HG02588 (cell line): ENCODE data around the gene CDH18.
"Not testable (repeated sequence)": the region's sequence is repeated elsewhere in the genome, so short reads cannot be mapped to it uniquely, and the experiment has no call there.

ENCODE experiments used
- ATAC-seq: cut with Tn5 transposase; IDR thresholded peaks from one replicate; pipeline ENCODE4 v1.9.1; 2021; ENCODE audit warnings: mild to moderate bottlenecking, moderate library complexity; ENCODE audit not compliant: unreplicated experiment

CDH18 gene

GRCh38 chr5:19865336-19866089 lies 122.5 kb downstream of the CDH18 start:
- ATAC-seq = no peak

- no peak for ATAC-seq
Measured at GRCh38 chr5:19862711-19863110, 125.3 kb downstream of the CDH18 start.

DNA sequence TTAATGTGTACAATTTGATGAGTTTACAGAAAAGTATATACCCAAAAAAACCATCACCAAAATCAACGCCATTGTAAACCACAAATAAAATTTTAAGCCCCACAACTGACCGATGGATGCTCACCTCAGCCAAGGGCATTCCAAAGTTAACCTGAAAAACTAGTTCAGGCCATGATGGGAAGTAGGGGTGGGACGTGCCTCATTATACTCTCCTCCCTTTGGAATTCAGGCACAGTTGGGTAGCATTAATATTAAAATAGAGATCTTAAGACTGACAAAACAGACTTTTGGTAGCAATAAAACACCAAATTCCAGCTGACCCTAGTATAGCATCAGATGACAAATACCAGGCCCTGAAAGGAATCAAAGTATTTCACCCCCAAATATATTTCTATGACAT lies 129.0 kb downstream of the CDH18 start:
- no peak for ATAC-seq

- no peak for ATAC-seq
Measured at GRCh38 chr5:19855931-19856330, 132.1 kb downstream of the CDH18 start.

DNA sequence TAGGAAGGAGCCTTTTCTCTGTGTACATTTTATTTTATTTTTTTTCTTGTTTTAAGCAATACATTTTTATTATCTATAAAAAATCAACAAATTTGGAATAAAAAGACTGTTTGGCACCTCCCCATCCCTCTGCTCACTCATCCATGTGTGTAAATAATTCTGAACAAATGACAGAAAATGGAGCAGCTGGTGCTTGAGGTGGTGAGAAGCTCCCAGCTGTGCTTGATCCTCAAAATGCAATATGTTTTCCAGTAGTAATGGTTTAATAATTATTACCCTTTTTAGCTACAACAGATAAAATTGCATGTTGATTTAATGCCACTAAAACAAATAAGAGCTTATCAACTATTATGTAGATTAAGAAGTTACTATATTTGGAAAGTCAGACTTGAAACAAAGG lies 132.5 kb downstream of the CDH18 start:
- ATAC-seq = no peak

DNA sequence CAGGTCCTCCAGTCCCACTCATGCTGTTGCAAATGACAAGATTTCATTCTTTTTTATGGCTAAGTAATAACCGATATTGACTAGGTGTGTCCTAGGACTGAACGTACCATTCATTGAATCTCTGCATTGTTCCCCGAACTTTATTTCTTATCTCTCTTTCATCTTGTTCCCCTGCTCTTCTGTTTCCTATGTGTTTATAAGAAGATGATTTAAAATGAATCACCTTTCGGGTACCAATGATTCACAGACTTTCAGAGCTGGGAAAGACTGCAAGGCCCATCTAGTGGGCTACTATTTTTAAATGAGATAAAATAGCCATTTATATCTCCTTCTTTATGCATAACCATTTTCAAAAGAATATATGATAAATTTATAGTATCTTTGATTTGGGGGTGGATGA lies 133.0 kb downstream of the CDH18 start:
- no peak for ATAC-seq

GRCh38 chr5:19853616-19854240 lies 134.3 kb downstream of the CDH18 start:
- no peak for ATAC-seq

DNA sequence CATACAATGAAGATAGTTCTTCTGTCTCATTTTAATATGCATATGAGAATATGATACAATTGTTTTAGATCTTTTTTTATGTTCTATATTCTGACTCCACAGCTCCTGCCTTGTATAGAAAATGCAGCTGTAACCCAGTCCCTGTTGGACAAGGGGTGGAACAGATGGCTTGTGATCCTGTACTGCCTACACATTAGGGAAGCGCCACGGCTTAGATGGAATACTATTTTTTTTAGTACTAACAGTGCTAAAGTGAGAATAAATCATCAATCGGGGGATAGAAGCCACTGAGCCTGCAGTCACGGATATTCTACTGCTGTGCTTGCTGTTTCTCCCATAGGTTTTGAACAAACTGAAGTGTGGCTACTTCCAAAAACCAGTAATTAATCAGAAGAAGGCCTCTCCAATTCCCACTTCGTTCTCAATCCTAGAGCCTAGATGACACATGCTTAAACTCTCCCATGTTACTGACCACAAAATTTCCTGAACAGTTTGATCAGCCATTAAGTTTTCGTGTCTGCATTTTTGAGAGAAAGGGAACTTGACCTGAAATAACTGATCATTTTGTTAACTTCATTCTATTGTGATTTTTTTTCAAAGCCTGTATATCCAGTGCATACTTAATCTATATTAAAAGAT lies 150.3 kb downstream of the CDH18 start:
- ATAC-seq = no peak

- ATAC-seq = no peak
Measured at GRCh38 chr5:19835442-19835841, 152.6 kb downstream of the CDH18 start.

DNA sequence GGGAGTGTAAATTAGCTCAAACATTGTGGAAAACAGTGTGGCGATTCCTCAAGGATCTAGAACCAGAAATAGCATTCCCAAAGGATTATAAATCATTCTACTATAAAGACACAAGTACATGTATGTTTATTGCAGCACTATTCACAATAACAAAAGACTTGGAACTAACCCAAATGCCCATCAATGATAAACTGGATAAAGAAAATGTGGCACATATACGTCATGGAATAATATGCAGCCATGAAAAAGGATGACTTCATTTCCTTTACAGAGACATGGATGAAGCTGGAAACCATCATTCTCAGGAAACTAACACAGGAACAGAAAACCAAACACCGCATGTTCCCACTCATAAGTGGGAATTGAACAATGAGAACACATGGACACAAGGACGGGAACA lies 175.3 kb downstream of the CDH18 start:
- ATAC-seq = not testable (repeated sequence)

GRCh38 chr5:19806756-19807155 lies 181.2 kb downstream of the CDH18 start:
- ATAC-seq = no peak

- no peak for ATAC-seq
Measured at GRCh38 chr5:19802686-19803085, 185.3 kb downstream of the CDH18 start.

DNA sequence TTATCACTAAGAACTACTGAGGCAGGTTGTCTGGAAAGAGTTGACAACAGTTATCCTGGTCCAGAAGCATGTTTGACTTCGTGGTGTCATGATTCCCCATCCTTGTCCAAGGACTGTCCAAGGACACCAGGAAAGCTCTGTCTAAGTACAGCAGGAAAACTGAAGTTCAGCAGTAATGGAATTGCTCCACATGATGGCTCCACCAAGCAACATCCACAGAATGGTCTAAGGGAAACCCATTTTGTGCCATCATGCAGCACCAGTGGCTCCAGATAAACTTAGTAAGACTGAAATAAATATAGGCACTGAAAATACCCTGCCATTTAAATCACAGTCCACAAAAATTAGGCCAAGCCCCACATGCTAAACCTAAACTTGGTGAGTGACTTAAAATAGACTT lies 192.8 kb downstream of the CDH18 start:
- no peak for ATAC-seq

GRCh38 chr5:19790829-19791466 lies 197.1 kb downstream of the CDH18 start:
- no peak for ATAC-seq

DNA sequence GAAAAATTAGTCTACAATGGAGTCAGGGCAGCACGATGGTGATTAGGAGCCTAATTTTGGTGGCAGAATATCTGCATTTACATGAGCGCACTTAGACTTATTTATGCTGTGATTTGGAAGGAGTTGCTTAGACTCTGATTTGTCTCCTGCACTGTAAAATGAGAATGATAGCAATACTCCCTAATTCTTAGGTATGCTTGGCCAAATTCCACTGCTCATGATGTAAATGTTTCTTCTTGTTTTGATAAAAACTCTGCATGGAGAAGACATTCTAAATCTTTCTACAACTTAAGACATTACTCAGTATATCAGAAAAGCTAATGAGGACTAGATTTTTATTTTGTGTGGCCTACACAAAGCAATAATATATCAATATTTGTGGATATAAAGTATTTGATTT lies 205.4 kb downstream of the CDH18 start:
- no peak for ATAC-seq

DNA sequence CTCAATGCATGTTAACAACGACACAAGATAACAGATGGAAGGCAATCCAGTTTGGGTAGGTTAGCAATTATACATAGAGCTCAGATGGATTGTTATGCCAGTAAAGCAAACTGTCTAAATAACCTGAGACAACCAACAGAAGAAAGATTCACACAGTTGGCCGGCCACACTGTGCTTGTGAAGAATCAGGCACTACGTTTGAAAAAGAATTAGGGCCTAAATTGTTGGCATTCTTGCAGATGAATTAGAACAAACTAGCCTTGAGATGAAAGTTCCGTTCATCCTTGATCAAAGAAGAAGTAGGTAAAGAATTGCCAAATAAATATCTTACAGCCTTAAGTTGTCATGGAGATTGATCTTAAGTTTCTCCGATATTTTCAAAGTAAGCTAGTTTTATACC lies 210.6 kb downstream of the CDH18 start:
- no peak for ATAC-seq

GRCh38 chr5:19776886-19777285 lies 211.1 kb downstream of the CDH18 start:
- ATAC-seq = not testable (repeated sequence)

DNA sequence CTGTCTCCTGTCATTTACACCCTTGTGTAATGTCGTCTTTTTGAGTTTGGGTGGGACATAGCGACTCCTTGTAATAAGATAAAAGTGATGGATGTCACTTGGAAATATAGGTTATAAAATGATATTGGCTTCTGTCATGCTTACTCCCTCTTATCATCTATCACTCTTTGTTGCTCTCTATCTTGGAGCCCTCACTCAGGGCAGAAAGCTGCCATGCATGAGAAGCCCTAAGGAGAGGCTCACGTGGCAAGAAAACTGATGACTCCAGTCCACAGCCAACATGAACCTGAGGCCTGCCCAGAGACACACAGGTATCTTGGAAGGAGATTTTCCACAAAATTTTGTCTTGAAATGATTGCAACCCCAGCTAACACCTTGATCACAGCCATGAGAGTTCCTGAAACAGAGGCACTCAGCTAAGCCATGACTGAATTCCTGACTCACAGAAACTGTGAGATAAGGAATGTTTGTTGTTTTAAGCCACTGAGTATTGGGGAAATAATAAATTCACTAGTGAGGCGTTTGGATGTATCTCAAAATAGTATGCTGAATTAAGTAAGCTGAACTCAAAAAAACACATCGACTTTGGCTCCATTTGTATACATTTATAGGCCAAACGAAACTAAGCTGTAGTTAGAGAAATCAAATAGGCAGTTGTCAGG lies 216.7 kb downstream of the CDH18 start:
- ATAC-seq = no peak

DNA sequence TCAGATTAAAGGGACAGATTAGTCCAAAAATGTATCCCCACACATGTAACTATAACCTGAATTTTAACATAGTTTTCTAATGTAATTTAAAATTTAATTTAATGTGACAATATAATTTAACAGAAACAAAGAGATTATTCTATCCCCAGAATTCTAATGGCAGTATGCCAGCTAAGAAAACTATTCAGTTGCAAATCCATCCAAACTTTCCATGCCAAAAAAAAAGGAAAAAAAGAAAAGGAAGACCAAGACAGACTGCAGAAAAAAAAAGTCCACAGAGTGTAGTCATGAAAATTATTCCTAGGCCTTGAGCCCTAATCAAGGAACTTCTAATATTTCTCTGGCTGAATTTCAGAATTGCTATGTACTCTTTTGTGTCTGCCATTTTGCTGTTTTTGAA lies 217.6 kb downstream of the CDH18 start:
- ATAC-seq = no peak

- ATAC-seq = no peak
Measured at GRCh38 chr5:19767987-19768386, 220.0 kb downstream of the CDH18 start.

GRCh38 chr5:19753579-19753978 lies 234.4 kb downstream of the CDH18 start:
- ATAC-seq = no peak
